K562 (cell line): Measurements from ENCODE around the gene TRAF3IP1. TPM values are rescaled to one million over a fixed set of nuclear protein-coding genes. Genes with fewer than 3 reads are reported as not detected.

ENCODE experiments used
- ATAC-seq: fragments of 200-7000 bp; cut with Tn5 transposase; 3 replicates; pipeline ENCODE4 v1.9.1; 2020; ENCODE audit warnings: moderate library complexity
- BruUV-seq: library from RNA; stranded (reverse); fragments of 400-500 nt; replicated peaks from 2 replicates; lab custom pipeline; 2021; lab: Mats Ljungman, UMichigan
- CTCF ChIA-PET: fragments of 300-600 bp; formaldehyde crosslinking; extraction: SDS; loops from one replicate; lab custom pipeline; 2021; ENCODE audit warnings: low intra/inter-chr PET ratio; lab: Yijun Ruan, JAX
- POLR2A ChIA-PET: fragments of 300-600, 350-650 bp; sonication (Branson Sonifier 250); formaldehyde crosslinking; extraction: SDS; loops from one replicate; lab custom pipeline; 2021; ENCODE audit warnings: antibody characterized with exemption, inconsistent platforms; lab: Yijun Ruan, JAX
- DNase-seq, 4 experiments: peaks; one replicate each; pipeline versions ENCODE4 v3.0.0 to v3.0.0-alpha.2; 2011 to 2018; ENCODE audit warnings: low spot score in 3 of 4, mixed read lengths in 3 of 4; ENCODE audit errors: extremely low read depth in 1 of 4
- FAIRE-seq: peaks from 2 replicates; lab custom pipeline; 2011; peaks lifted over from hg19 to GRCh38; lab: Jason Lieb, UNC
- H2AFZ ChIP-seq: 2 replicates; pipeline ENCODE4 v1.6.0; 2011; ENCODE audit warnings: low read depth, low read length, control low read depth, inconsistent platforms
- H3K27ac ChIP-seq: fragments of 200-600 bp; 3 replicates; pipeline ENCODE4 v1.8.0; 2011; ENCODE audit warnings: low read depth, mild to moderate bottlenecking, control low read depth, inconsistent platforms, low read length, moderate library complexity, mixed read lengths; ENCODE audit errors: extremely low read depth
- H3K27me3 ChIP-seq, 2 experiments: fragments of 300-600 bp in 1 of 2; 2 replicates in 1 of 2; 3 replicates in 1 of 2; pipeline versions ENCODE4 v1.6.0 to v1.8.0; 2011; ENCODE audit warnings: inconsistent platforms in 2 of 2, low read length in 2 of 2, mild to moderate bottlenecking in 1 of 2, mixed read lengths in 1 of 2, moderate library complexity in 1 of 2; ENCODE audit not compliant: control insufficient read depth in 2 of 2, insufficient read depth in 2 of 2
- H3K36me3 ChIP-seq: fragments of 300-600 bp; 3 replicates; pipeline ENCODE4 v1.8.0; 2011; ENCODE audit warnings: mild to moderate bottlenecking, low read length, inconsistent platforms; ENCODE audit not compliant: control insufficient read depth, insufficient read depth
- H3K4me1 ChIP-seq, 2 experiments: fragments of 200-600 bp in 1 of 2; replicated peaks in 1 of 2; 2 replicates in 1 of 2; 3 replicates in 1 of 2; pipeline versions ENCODE4 v1.5.1 to v1.8.0; 2011; ENCODE audit warnings: inconsistent platforms in 2 of 2, low read length in 2 of 2, mild to moderate bottlenecking in 1 of 2, mixed read lengths in 1 of 2, moderate library complexity in 1 of 2; ENCODE audit not compliant: control insufficient read depth in 2 of 2, insufficient read depth in 2 of 2
- H3K4me2 ChIP-seq: 2 replicates; pipeline ENCODE4 v1.6.1; 2011; ENCODE audit warnings: low read length, control low read depth, inconsistent platforms, mixed read lengths; ENCODE audit not compliant: insufficient read depth
- H3K4me3 ChIP-seq: fragments of 200-600 bp; sonication (generic), shearing (Covaris generic); 2 replicates; pipeline ENCODE4 v1.5.1; 2016; ENCODE audit warnings: control low read depth, inconsistent platforms
- H3K79me2 ChIP-seq: fragments of 200-600 bp; 3 replicates; pipeline ENCODE4 v1.8.0; 2011; ENCODE audit warnings: low read length, inconsistent platforms; ENCODE audit not compliant: control insufficient read depth, insufficient read depth
- H3K9ac ChIP-seq, 2 experiments: 2 replicates each; pipeline versions ENCODE4 v1.6.0 to v1.6.1; 2011; ENCODE audit warnings: low read depth in 2 of 2, low read length in 2 of 2, control low read depth in 1 of 2, inconsistent platforms in 1 of 2, mild to moderate bottlenecking in 1 of 2, mixed read lengths in 1 of 2; ENCODE audit not compliant: insufficient read depth in 1 of 2
- H3K9me1 ChIP-seq: one replicate; pipeline ENCODE4 v1.6.0; 2011; ENCODE audit warnings: inconsistent platforms, mild to moderate bottlenecking, low read length, moderate library complexity; ENCODE audit not compliant: control insufficient read depth, insufficient read depth
- H3K9me3 ChIP-seq: replicated peaks from 2 replicates; pipeline ENCODE4 v1.5.1; 2011; ENCODE audit warnings: low read depth, low read length, inconsistent platforms; ENCODE audit not compliant: control insufficient read depth, insufficient read depth
- H4K20me1 ChIP-seq: replicated peaks from 2 replicates; pipeline ENCODE4 v1.6.1; 2011; ENCODE audit warnings: low read length, inconsistent platforms, mixed read lengths; ENCODE audit not compliant: control insufficient read depth, insufficient read depth
- ASH1L ChIP-seq: fragments of 450-650 bp; IDR thresholded peaks from 2 replicates; pipeline ENCODE4 v1.6.1; 2018; ENCODE audit warnings: borderline replicate concordance, mild to moderate bottlenecking, low read depth; ENCODE audit not compliant: partially characterized antibody
- C11orf30 ChIP-seq: fragments of 450-650 bp; IDR thresholded peaks from 2 replicates; pipeline ENCODE4 v1.6.1; 2016; ENCODE audit warnings: low read depth, mild to moderate bottlenecking
- ELF2 ChIP-seq: fragments of 250-450 bp; sonication (Bioruptor Pico); IDR thresholded peaks from 2 replicates; pipeline ENCODE4 v1.5.0; 2021; ENCODE audit warnings: mild to moderate bottlenecking
- MAFG ChIP-seq: fragments of 450-650 bp; conservative IDR thresholded peaks from 2 replicates; pipeline ENCODE4 v1.6.1; 2016; ENCODE audit warnings: missing genetic modification characterization, missing compliant biosample characterization
- SNAPC5 ChIP-seq: fragments of 250-450 bp; sonication (Bioruptor Pico); IDR thresholded peaks from 2 replicates; pipeline ENCODE4 v1.8.0; 2021; ENCODE audit warnings: moderate library complexity, mild to moderate bottlenecking, inconsistent platforms
- ZNF239 ChIP-seq: fragments of 250-450 bp; sonication (Bioruptor Pico); IDR thresholded peaks from 2 replicates; pipeline ENCODE4 v1.4.0; 2020; ENCODE audit warnings: mild to moderate bottlenecking
- ZNF282 ChIP-seq: sonication (generic); formaldehyde crosslinking; IDR thresholded peaks from 2 replicates; pipeline ENCODE4 v1.8.1; 2023; ENCODE audit warnings: missing genetic modification reagents
- ZNF316 ChIP-seq: fragments of 450-650 bp; IDR thresholded peaks from 2 replicates; pipeline ENCODE4 v1.6.1; 2016
- WGBS: fragments of 100-300 bp; shearing (Covaris generic); methylation state at CpG from one replicate; pipeline ENCODE4 v1.1.6; 2016; ENCODE audit warnings: low coverage, mixed read lengths; ENCODE audit not compliant: insufficient coverage; ENCODE audit errors: missing lambda C conversion rate; 5-methylcytosine and 5-hydroxymethylcytosine counted together
- in situ Hi-C: fragments of 300-500 bp; cut with MboI; formaldehyde crosslinking; loops from 4 replicates; pipeline ENCODE4 v1.15.0; 2018; ENCODE audit warnings: inconsistent platforms, mixed read lengths
- intact Hi-C: fragments of 100-400 bp; cut with micrococcal nuclease; formaldehyde crosslinking; loops from 2 replicates; pipeline ENCODE4 v1.14.2; 2022
- polyA plus RNA-seq, 8 experiments: library from polyadenylated mRNA; depleted of rRNA in 4 of 8; stranded (reverse) in 5 of 8; unstranded in 3 of 8; fragments of >200 nt; fragmentation: Nextera tagmentation in 2 of 8; fragmentation: Illumina TruSeq in 1 of 8; extraction: Ambion mirVana in 2 of 8; extraction: Trizol in 1 of 8; gene quantifications; 2 replicates each; pipeline versions ENCODE4 v1.2.1 to v1.2.3, GENCODE V29; 2011 to 2014; ENCODE audit warnings: inconsistent platforms in 1 of 8, missing spikeins in 1 of 8
- total RNA-seq, 7 experiments: library from RNA; depleted of rRNA in 6 of 7; stranded (reverse); fragments of >200 nt in 6 of 7; fragmentation: Illumina TruSeq in 2 of 7; extraction: Trizol in 2 of 7; gene quantifications; 2 replicates each; pipeline versions ENCODE4 v1.2.1 to v1.2.3, GENCODE V29; 2011 to 2021; ENCODE audit warnings: low replicate concordance in 1 of 7

The TRAF3IP1 gene
- total and polyA plus RNA-seq, 9 of the 15 experiments (the other 6 are each of a cell fraction or from before 2014, with no cell fraction given): 1.3 to 7.4 (median 3.4) TPM

- FAIRE-seq (peak; percentile 6), ATAC-seq (no peak)
- intact Hi-C loops: no loop called here
Measured at GRCh38 chr2:238418196-238418998, 98.1 kb downstream of the TRAF3IP1 start.

More at GRCh38 chr2:238418196-238418998, 98.1 kb downstream of the TRAF3IP1 start:
- Histone ChIP-seq H3K9ac (peak overlapping the region in 1 of 2 experiments; percentile 12; a peak in 2 of 4 replicates), H3K4me2 (no peak overlapping the region), H3K79me2 (peaks cover 17% of the 10 kb centered on the region), H3K4me3 (no peak overlapping the region)
- no peak for DNase-seq
- POLR2A ChIA-PET: no interaction called here
- 39% methylated on average over 2 of the region's 6 CpGs for WGBS
- TF ChIP-seq SNAPC5 (CRISPR knock-in tag) (no peak), MAFG (tag) (0 out of 2 replicates have a peak, but pooled peaks have one; percentile 27), ASH1L (no peak), ELF2 (no peak), C11orf30 (peak; percentile 62), ZNF239 (no peak), ZNF316 (peak; percentile 72), ZNF282 (CRISPR knock-in tag) (no peak)
- TF ChIP-seq, all 486 proteins: peak for 3
- Histone ChIP-seq H3K36me3 (no peaks in the 10 kb centered on the region), H4K20me1 (no peaks in the 10 kb centered on the region), H3K4me1 (peaks cover 35 to 38% of the 10 kb centered on the region in 2 experiments), H3K9me1 (no peaks in the 10 kb centered on the region), H3K27ac (peak overlapping the region; percentile 62), H3K27me3 (no peaks in the 10 kb centered on the region), H2AFZ (peak overlapping the region; percentile 77), H3K9me3 (no peaks in the 10 kb centered on the region)
- in situ Hi-C loops: no loop called here
- CTCF ChIA-PET: no interaction called here
- BruUV-seq: no TSS peak
